GM23338 (cell line): ENCODE results near the gene PPP1R3F. TPM values are rescaled to one million over a fixed set of nuclear protein-coding genes. Genes with fewer than 3 reads are reported as not detected.

Source experiments
- ATAC-seq: fragments of 200-7000 bp; cut with Tn5 transposase; 3 replicates; pipeline ENCODE4 v1.9.1; 2020
- DNase-seq: peaks from one replicate; pipeline ENCODE4 v3.0.0-alpha.2; 2015; ENCODE audit warnings: low spot score
- H2AFZ ChIP-seq: fragments of 200-600 bp; sonication (generic); 2 replicates; pipeline ENCODE4 v1.8.0; 2016; ENCODE audit warnings: antibody characterized with exemption, mild to moderate bottlenecking, moderate library complexity
- H3F3A ChIP-seq: fragments of 200-600 bp; sonication (generic); replicated peaks from 2 replicates; pipeline ENCODE4 v1.8.0; 2017; ENCODE audit warnings: antibody characterized with exemption, mixed run types, low read depth
- H3K27ac ChIP-seq: fragments of 200-600 bp; sonication (generic); 2 replicates; pipeline ENCODE4 v1.6.1; 2016; ENCODE audit warnings: low read depth
- H3K27me3 ChIP-seq: fragments of 200-600 bp; sonication (generic); 2 replicates; pipeline ENCODE4 v1.8.0; 2016; ENCODE audit warnings: mild to moderate bottlenecking, mixed run types, moderate library complexity; ENCODE audit not compliant: insufficient read depth
- H3K36me3 ChIP-seq: fragments of 200-600 bp; sonication (generic); 2 replicates; pipeline ENCODE4 v1.8.0; 2016; ENCODE audit warnings: mild to moderate bottlenecking; ENCODE audit not compliant: insufficient read depth
- H3K4me1 ChIP-seq: fragments of 200-600 bp; sonication (generic); 2 replicates; pipeline ENCODE4 v1.8.0; 2016; ENCODE audit warnings: mild to moderate bottlenecking, moderate library complexity; ENCODE audit not compliant: insufficient read depth
- H3K4me2 ChIP-seq: fragments of 200-600 bp; sonication (generic); 2 replicates; pipeline ENCODE4 v1.7.1; 2017; ENCODE audit warnings: mixed run types
- H3K4me3 ChIP-seq: fragments of 200-600 bp; sonication (generic); 2 replicates; pipeline ENCODE4 v1.6.1; 2016; ENCODE audit warnings: mixed run types
- H3K79me2 ChIP-seq: fragments of 200-600 bp; sonication (generic); replicated peaks from 2 replicates; pipeline ENCODE4 v1.8.0; 2017; ENCODE audit warnings: mild to moderate bottlenecking; ENCODE audit not compliant: insufficient read depth
- H3K9me2 ChIP-seq: fragments of 200-600 bp; sonication (generic); 2 replicates; pipeline ENCODE4 v1.8.0; 2017; ENCODE audit not compliant: insufficient read depth
- H4K20me1 ChIP-seq: fragments of 200-600 bp; sonication (generic); replicated peaks from 2 replicates; pipeline ENCODE4 v1.8.0; 2017; ENCODE audit warnings: mild to moderate bottlenecking; ENCODE audit not compliant: insufficient read depth
- H3K27ac Mint-ChIP-seq: 2 replicates; pipeline ENCODE4 v1.8.0; 2020; ENCODE audit warnings: inconsistent platforms, mild to moderate bottlenecking, moderate library complexity, mixed read lengths
- H3K27me3 Mint-ChIP-seq: 3 replicates; pipeline ENCODE4 v1.8.0; 2022; ENCODE audit warnings: low read depth, mild to moderate bottlenecking, moderate library complexity, mixed read lengths, inconsistent platforms; ENCODE audit not compliant: insufficient read depth, poor library complexity
- H3K36me3 Mint-ChIP-seq: 3 replicates; pipeline ENCODE4 v1.8.0; 2021; ENCODE audit warnings: low read depth, mild to moderate bottlenecking, inconsistent platforms, moderate library complexity, mixed read lengths
- H3K4me1 Mint-ChIP-seq: 3 replicates; pipeline ENCODE4 v1.8.0; 2020; ENCODE audit warnings: mild to moderate bottlenecking, inconsistent platforms, mixed read lengths
- H3K4me3 Mint-ChIP-seq: 3 replicates; pipeline ENCODE4 v1.8.0; 2021; ENCODE audit warnings: moderate library complexity, mild to moderate bottlenecking, inconsistent platforms, mixed read lengths
- H3K9me3 Mint-ChIP-seq: 3 replicates; pipeline ENCODE4 v1.8.0; 2020; ENCODE audit warnings: moderate library complexity, mild to moderate bottlenecking, inconsistent platforms, mixed read lengths
- CREB1 ChIP-seq: fragments of 250-450 bp; sonication (Bioruptor Pico); IDR thresholded peaks from 2 replicates; pipeline ENCODE4 v1.5.0; 2020; ENCODE audit warnings: low read depth, mild to moderate bottlenecking, moderate library complexity
- ETS1 ChIP-seq: IDR thresholded peaks from 2 replicates; pipeline ENCODE4 v1.6.1; 2016; ENCODE audit warnings: antibody characterized with exemption
- EZH2 ChIP-seq: fragments of 200-600 bp; sonication (generic); IDR thresholded peaks from one replicate; pipeline ENCODE4 v1.8.0; 2017; ENCODE audit warnings: antibody characterized with exemption, mild to moderate bottlenecking, low read depth; ENCODE audit not compliant: unreplicated experiment
- EZH2phosphoT487 ChIP-seq: fragments of 200-600 bp; sonication (generic); IDR thresholded peaks from one replicate; pipeline ENCODE4 v1.8.1; 2018; ENCODE audit warnings: antibody characterized with exemption; ENCODE audit not compliant: unreplicated experiment
- ZNF114 ChIP-seq: fragments of 250-450 bp; sonication (Bioruptor Pico); IDR thresholded peaks from 2 replicates; pipeline ENCODE4 v1.5.0; 2020; ENCODE audit warnings: mild to moderate bottlenecking, moderate library complexity
- ZNF331 ChIP-seq: fragments of 250-450 bp; sonication (Bioruptor Pico); IDR thresholded peaks from 2 replicates; pipeline ENCODE4 v1.5.0; 2020; ENCODE audit warnings: low read depth, mild to moderate bottlenecking, moderate library complexity
- ZNF462 ChIP-seq: fragments of 250-450 bp; sonication (Bioruptor Pico); IDR thresholded peaks from 2 replicates; pipeline ENCODE4 v1.5.0; 2020; ENCODE audit warnings: mild to moderate bottlenecking, moderate library complexity
- polyA plus RNA-seq: library from polyadenylated mRNA; unstranded; fragments of >200 nt; fragmentation: Nextera tagmentation; extraction: Ambion mirVana; gene quantifications from 2 replicates; pipeline ENCODE4 v1.2.1, GENCODE V29; 2016
- total RNA-seq: library from RNA; depleted of rRNA; stranded (reverse); fragments of >200 nt; shearing (Covaris generic); gene quantifications from 2 replicates; pipeline ENCODE4 v1.2.3, GENCODE V29; 2014
- TF ChIP-seq, protein P1 (sequence below): IDR thresholded peaks from one replicate; pipeline ENCODE4 v1.6.1; 2018; ENCODE audit warnings: antibody characterized with exemption; ENCODE audit not compliant: unreplicated experiment

PPP1R3F gene
- total and polyA plus RNA-seq, 2 experiments from 2014 or later = 3.1 to 11.3 TPM

DNA sequence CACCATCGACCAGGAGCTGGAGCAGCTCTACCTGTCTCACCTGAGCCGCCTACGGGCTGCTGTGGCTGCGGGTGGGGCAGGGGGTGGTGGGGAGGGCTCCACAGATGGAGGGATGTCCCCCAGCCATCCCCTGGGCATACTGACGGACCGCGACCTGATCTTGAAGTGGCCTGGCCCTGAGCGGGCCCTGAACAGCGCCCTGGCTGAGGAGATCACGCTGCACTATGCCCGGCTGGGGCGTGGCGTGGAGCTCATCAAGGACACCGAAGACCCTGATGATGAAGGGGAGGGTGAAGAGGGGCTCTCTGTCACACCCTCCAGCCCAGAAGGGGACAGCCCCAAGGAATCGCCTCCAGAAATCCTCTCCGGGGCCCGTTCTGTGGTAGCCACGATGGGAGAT lies 16.5 kb downstream of the PPP1R3F start (continued):
- no peak for TF ChIP-seq ETS1
- no peak for TF ChIP-seq EZH2
- no peak for TF ChIP-seq CREB1 (CRISPR knock-in tag)

DNA sequence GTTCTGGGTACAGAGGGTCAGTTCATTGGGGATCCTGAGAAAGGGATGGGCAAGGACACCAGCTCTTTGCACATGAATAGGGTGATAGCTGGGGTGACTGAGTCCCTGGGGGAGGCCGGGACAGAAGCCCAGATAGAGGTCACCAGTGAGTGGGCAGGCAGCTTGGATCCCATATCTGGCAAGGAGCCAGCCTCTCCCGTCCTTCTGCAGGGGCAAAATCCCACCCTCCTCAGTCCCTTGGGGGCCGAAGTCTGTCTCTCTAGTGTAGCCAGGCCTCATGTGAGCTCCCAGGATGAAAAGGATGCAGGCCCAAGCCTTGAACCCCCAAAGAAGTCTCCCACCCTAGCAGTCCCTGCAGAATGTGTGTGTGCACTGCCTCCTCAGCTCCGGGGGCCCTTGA lies 17.0 kb downstream of the PPP1R3F start:
- Histone ChIP-seq H3K79me2 (no peaks in the 10 kb centered on the region), H3K4me1 (no peaks in the 10 kb centered on the region), H3K9me2 (no peaks in the 10 kb centered on the region), H2AFZ (no peak overlapping the region), H3F3A (no peaks in the 10 kb centered on the region), H3K27ac (no peak overlapping the region), H3K27me3 (no peaks in the 10 kb centered on the region), H3K4me3 (no peak overlapping the region), H4K20me1 (no peaks in the 10 kb centered on the region), H3K36me3 (no peaks in the 10 kb centered on the region), H3K4me2 (no peak overlapping the region)
- DNase-seq (no peak), ATAC-seq (no peak)
- H3K27ac Mint-ChIP-seq = no peak overlapping the region
- H3K36me3 Mint-ChIP-seq = peaks cover 3% of the 10 kb centered on the region; the same call in 2 of the 3 replicates
- peaks cover 2% of the 10 kb centered on the region for H3K27me3 Mint-ChIP-seq
- TF ChIP-seq EZH2phosphoT487 = no peak
- H3K4me3 Mint-ChIP-seq = no peak overlapping the region
- H3K4me1 Mint-ChIP-seq = peaks cover 9% of the 10 kb centered on the region; the same call in 2 of the 3 replicates
- H3K9me3 Mint-ChIP-seq = no peaks in the 10 kb centered on the region

GRCh38 chrX:49287665-49288064 lies 18.1 kb downstream of the PPP1R3F start:
- Histone ChIP-seq H3K36me3 (no peaks in the 10 kb centered on the region), H3K79me2 (no peaks in the 10 kb centered on the region), H4K20me1 (no peaks in the 10 kb centered on the region), H3K4me3 (no peak overlapping the region), H3K27ac (no peak overlapping the region), H3K4me1 (no peaks in the 10 kb centered on the region), H3K9me2 (no peaks in the 10 kb centered on the region), H3K27me3 (no peaks in the 10 kb centered on the region), H2AFZ (no peak overlapping the region), H3F3A (no peaks in the 10 kb centered on the region), H3K4me2 (no peak overlapping the region)
- Mint-ChIP-seq H3K27me3 (peaks cover 5% of the 10 kb centered on the region), H3K27ac (no peak overlapping the region), H3K4me1 (peaks cover 7% of the 10 kb centered on the region; the same call in 2 of the 3 replicates), H3K4me3 (no peak overlapping the region), H3K9me3 (no peaks in the 10 kb centered on the region), H3K36me3 (peaks cover 2% of the 10 kb centered on the region; the same call in 2 of the 3 replicates)
- ATAC-seq = no peak
- DNase-seq = no peak
- no peak for TF ChIP-seq ETS1
- TF ChIP-seq ZNF331 (CRISPR knock-in tag) = no peak
- TF ChIP-seq, protein P1, sequence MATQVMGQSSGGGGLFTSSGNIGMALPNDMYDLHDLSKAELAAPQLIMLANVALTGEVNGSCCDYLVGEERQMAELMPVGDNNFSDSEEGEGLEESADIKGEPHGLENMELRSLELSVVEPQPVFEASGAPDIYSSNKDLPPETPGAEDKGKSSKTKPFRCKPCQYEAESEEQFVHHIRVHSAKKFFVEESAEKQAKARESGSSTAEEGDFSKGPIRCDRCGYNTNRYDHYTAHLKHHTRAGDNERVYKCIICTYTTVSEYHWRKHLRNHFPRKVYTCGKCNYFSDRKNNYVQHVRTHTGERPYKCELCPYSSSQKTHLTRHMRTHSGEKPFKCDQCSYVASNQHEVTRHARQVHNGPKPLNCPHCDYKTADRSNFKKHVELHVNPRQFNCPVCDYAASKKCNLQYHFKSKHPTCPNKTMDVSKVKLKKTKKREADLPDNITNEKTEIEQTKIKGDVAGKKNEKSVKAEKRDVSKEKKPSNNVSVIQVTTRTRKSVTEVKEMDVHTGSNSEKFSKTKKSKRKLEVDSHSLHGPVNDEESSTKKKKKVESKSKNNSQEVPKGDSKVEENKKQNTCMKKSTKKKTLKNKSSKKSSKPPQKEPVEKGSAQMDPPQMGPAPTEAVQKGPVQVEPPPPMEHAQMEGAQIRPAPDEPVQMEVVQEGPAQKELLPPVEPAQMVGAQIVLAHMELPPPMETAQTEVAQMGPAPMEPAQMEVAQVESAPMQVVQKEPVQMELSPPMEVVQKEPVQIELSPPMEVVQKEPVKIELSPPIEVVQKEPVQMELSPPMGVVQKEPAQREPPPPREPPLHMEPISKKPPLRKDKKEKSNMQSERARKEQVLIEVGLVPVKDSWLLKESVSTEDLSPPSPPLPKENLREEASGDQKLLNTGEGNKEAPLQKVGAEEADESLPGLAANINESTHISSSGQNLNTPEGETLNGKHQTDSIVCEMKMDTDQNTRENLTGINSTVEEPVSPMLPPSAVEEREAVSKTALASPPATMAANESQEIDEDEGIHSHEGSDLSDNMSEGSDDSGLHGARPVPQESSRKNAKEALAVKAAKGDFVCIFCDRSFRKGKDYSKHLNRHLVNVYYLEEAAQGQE = no peak
- no peak for TF ChIP-seq ZNF114 (CRISPR knock-in tag)
- TF ChIP-seq ZNF462 (CRISPR knock-in tag) = no peak
- no peak for TF ChIP-seq CREB1 (CRISPR knock-in tag)
